ENCODE data around the gene ATIC.

ATIC gene

GRCh38 chr2:215377283-215377682 is 65.4 kb downstream of the ATIC start:
- no peak for DNase-seq

- no peak for DNase-seq
These were observed 66.2 kb downstream of the ATIC start for GRCh38 chr2:215378045-215378444.

- DNase-seq = no peak
These were observed 67.2 kb downstream of the ATIC start for GRCh38 chr2:215379039-215379438.

GRCh38 chr2:215379948-215380347 is 68.1 kb downstream of the ATIC start:
- no peak for DNase-seq

- DNase-seq = no peak
These were observed 68.8 kb downstream of the ATIC start for GRCh38 chr2:215380699-215381098.

- DNase-seq = no peak
These were observed 70.2 kb downstream of the ATIC start for GRCh38 chr2:215382011-215382410.

- DNase-seq = no peak
These were observed 70.6 kb downstream of the ATIC start for GRCh38 chr2:215382480-215382879.

GRCh38 chr2:215383652-215384279 is 71.9 kb downstream of the ATIC start:
- DNase-seq = no peak

- no peak for DNase-seq
These were observed 72.9 kb downstream of the ATIC start for GRCh38 chr2:215384710-215385109.

GRCh38 chr2:215386566-215386965 is 74.7 kb downstream of the ATIC start:
- no peak for DNase-seq

- DNase-seq = no peak
These were observed 76.3 kb downstream of the ATIC start for GRCh38 chr2:215388002-215388728.

GRCh38 chr2:215390550-215390913 is 78.7 kb downstream of the ATIC start:
- DNase-seq = no peak

- DNase-seq = no peak
These were observed 79.7 kb downstream of the ATIC start for GRCh38 chr2:215391531-215391930.

GRCh38 chr2:215392164-215392563 is 80.3 kb downstream of the ATIC start:
- DNase-seq = no peak

GRCh38 chr2:215392687-215393270 is 80.9 kb downstream of the ATIC start:
- no peak for DNase-seq

GRCh38 chr2:215394102-215394805 is 82.4 kb downstream of the ATIC start:
- no peak for DNase-seq

GRCh38 chr2:215395687-215396460 is 84.0 kb downstream of the ATIC start:
- DNase-seq = no peak

- DNase-seq = no peak
These were observed 84.9 kb downstream of the ATIC start for GRCh38 chr2:215396595-215397313.

GRCh38 chr2:215397632-215398341 is 85.9 kb downstream of the ATIC start:
- no peak for DNase-seq

GRCh38 chr2:215399067-215399716 is 87.3 kb downstream of the ATIC start:
- DNase-seq = no peak
